Activated T-cell treated with anti-CD3 and anti-CD28 coated beads for 4 hours (primary cell): ENCODE data around the gene SLC35G2.
A peak's percentile ranks its signal among the peaks of the same experiment; 100 is the strongest.
"Not testable (repeated sequence)": the region's sequence is repeated elsewhere in the genome, so short reads cannot be mapped to it uniquely, and the experiment has no call there.

Source experiments
- DNase-seq: peaks from one replicate; pipeline ENCODE4 v3.0.0-alpha.2; 2020

The SLC35G2 gene

GRCh38 chr3:136835813-136836510 lies 17.0 kb downstream of the SLC35G2 start:
- no peak for DNase-seq

- no peak for DNase-seq
Measured at GRCh38 chr3:136836511-136837156, 17.7 kb downstream of the SLC35G2 start.

- DNase-seq = no peak
Measured at GRCh38 chr3:136838641-136839555, 20.0 kb downstream of the SLC35G2 start.

GRCh38 chr3:136839556-136839931 lies 20.6 kb downstream of the SLC35G2 start:
- DNase-seq = no peak

- DNase-seq = no peak
Measured at GRCh38 chr3:136840252-136840651, 21.3 kb downstream of the SLC35G2 start.

GRCh38 chr3:136842294-136842693 lies 23.4 kb downstream of the SLC35G2 start:
- no peak for DNase-seq

- no peak for DNase-seq
Measured at GRCh38 chr3:136844724-136845123, 25.8 kb downstream of the SLC35G2 start.

- DNase-seq = no peak
Measured at GRCh38 chr3:136852180-136852579, 33.3 kb downstream of the SLC35G2 start.

- DNase-seq = no peak
Measured at GRCh38 chr3:136856665-136857064, 37.7 kb downstream of the SLC35G2 start.

- no peak for DNase-seq
Measured at GRCh38 chr3:136858381-136858780, 39.5 kb downstream of the SLC35G2 start.

GRCh38 chr3:136860541-136860940 lies 41.6 kb downstream of the SLC35G2 start:
- DNase-seq = no peak

- peak; percentile 95 for DNase-seq
Measured at GRCh38 chr3:136861890-136862616, 43.1 kb downstream of the SLC35G2 start, which contains the start of gene NCK1. Gene NCK1 (plus strand): TSS chr3:136862208. CDS start chr3:136928002, 65,794 bp downstream.

- no peak for DNase-seq
Measured at GRCh38 chr3:136862617-136863322, 43.8 kb downstream of the SLC35G2 start.

GRCh38 chr3:136869282-136869681 lies 50.4 kb downstream of the SLC35G2 start:
- no peak for DNase-seq

GRCh38 chr3:136872258-136872657 lies 53.3 kb downstream of the SLC35G2 start:
- DNase-seq = not testable (repeated sequence)

GRCh38 chr3:136879510-136879909 lies 60.6 kb downstream of the SLC35G2 start:
- not testable (repeated sequence) for DNase-seq

GRCh38 chr3:136882571-136882970 lies 63.6 kb downstream of the SLC35G2 start:
- no peak for DNase-seq

- no peak for DNase-seq
Measured at GRCh38 chr3:136883967-136884720, 65.2 kb downstream of the SLC35G2 start.

- no peak for DNase-seq
Measured at GRCh38 chr3:136885357-136886213, 66.7 kb downstream of the SLC35G2 start.

GRCh38 chr3:136889947-136890346 lies 71.0 kb downstream of the SLC35G2 start:
- DNase-seq = no peak
